GDM1 (cell line): ENCODE data around the gene CACNA1B.

Experiments
- DNase-seq: peaks from one replicate; lab custom pipeline; 2025; lab: John Stamatoyannopoulos, UW

Gene CACNA1B

DNA sequence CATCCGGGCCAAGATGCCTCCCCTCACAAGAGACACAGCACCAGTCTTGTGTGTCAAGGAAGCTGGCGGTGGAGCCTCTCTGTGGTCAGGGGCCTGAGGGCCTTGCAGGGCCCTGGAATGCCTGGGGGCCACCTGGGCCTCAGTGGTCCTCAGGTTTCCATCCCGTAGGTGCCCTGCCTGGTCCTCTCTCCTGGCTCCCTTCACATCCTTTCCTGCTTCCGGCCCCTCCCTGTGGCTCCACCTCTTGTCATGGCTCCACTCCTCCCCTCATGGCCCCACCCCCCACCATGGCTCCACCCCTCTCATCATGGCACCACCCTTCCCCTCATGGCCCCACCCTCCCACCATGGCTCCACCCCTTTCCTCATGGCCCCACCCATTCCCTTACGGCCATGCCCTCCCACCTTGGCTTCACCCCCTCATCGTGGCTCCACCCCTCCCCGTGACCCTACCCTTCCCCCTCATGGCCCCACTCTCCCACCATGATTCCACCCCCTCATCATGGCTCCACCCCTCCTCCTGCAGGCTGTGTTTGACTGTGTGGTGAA lies 175.8 kb downstream of the CACNA1B start:
- no peak for DNase-seq

DNA sequence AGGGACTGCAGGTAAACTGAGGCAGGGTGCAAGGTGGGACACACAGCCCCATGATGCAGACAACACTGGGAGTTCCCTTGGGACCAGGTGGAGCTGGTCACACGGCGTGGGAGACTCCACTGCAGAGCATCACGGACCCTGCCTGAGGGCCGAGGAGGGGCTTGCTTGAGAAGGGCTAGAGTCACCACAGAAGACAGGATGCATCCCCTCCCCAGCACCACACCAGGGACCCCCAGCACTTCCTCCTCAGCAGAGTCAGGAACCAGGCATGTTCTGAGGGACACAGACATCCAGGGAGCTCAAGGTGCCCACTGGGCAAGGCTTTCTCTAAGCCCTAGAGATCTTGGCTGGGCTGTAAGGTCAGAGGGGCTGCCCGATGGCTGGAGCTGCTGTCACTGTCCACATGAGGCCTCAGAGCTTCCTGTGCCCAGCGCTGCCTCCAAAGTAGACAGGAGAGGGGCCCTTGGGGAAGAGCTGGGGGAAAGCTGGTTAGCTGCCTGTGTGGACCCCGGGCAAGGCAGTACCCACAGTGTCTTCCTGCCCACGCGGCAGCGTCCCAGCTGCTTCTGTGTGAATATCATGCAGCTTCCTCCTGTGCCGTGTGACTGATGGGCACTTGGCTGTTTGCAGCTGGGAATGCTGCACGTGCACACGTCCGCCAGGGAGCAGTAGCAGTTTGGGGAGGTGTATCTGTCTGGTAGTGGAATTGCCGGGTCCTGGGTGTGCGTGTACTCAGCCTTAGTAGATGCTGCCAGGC lies 176.6 kb downstream of the CACNA1B start:
- DNase-seq = no peak

DNA sequence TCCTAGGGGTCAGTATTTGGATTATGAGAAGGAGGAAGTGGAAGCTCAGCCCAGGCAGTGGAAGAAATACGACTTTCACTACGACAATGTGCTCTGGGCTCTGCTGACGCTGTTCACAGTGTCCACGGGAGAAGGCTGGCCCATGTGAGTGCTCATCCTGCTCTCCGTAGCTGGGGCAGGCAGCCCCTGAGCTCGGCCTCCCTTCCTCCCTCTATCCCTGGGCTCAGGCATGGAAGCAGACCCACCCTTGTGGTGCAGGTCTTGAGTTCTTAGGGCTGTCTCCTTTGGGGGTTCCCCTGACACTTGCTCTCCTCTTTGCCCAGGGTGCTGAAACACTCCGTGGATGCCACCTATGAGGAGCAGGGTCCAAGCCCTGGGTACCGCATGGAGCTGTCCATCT lies 180.1 kb downstream of the CACNA1B start:
- DNase-seq = no peak

DNA sequence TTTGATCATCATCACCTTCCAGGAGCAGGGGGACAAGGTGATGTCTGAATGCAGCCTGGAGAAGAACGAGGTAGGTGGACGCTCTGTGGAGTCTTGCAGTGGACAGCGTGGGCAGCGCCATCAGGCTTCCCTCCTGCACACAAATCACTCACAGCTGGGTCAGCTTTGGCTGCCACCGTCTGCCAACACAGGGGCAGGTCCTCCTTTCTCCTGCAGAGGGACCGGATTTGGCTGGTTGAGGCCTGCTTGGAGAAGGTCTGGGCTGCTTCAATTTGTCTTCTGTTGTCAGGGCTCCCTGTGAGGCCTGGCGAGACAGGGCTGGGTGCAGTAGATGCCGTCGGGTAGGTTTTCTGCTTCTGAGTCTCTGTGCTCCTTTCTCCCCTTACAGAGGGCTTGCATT lies 180.6 kb downstream of the CACNA1B start:
- no peak for DNase-seq

DNA sequence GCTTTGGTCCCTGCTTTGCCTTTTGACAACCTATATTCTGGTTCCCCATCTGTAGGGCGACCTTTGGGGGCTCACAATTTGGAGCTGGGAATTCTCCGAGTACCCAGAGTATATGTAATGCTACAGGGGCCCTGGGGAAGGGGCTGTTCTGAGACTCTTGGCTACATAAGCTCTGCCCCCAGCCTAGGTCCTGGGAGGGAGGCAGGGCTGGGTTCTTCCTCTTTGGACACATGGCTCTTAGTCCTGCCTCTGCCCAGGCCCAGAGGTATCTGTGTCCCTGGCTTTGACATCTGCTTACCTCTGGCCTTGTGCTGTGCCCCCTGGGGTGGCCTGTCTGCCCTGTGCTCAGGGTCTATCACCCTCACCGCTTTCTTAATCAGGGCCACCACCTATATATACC lies 181.6 kb downstream of the CACNA1B start:
- DNase-seq = no peak

DNA sequence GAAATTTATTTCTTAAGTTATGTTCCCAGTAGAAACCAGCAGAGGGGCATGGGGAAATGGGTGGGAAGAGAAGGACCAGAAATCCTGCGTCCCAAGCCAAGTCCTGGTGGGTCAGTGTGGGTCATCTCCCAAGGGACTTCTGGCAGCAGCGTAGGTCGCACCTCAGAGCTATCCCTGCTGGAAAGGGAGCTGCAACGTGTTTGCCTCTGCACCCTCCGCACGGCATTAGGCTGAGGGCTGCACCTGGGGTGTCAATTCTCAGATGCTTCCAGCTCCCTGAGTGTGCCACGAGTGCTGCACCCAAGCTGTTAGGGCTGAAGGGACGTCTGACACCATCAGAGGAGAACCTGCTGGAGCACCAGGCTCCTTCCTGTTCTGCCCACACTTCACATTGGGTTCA lies 182.8 kb downstream of the CACNA1B start:
- DNase-seq = no peak

DNA sequence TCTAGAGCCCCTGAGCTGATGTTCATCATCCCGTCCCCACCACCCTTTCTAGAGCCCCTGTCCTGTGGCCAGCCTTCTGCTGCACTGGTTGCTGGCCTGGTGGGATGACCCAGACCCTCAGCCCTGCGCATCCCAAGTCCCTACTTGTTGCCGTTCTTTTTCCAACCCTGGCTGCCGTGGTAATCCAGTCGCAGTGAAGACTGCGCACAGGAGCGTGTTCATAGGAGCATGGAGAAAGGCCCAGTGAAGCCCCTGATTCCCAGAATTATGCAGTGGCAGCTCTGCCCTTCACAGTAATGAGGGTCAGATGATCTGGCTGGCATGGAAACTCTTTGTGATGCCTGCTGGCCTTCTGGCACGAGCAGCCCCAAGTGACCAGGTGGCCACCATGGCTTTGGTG lies 183.3 kb downstream of the CACNA1B start:
- DNase-seq = no peak

DNA sequence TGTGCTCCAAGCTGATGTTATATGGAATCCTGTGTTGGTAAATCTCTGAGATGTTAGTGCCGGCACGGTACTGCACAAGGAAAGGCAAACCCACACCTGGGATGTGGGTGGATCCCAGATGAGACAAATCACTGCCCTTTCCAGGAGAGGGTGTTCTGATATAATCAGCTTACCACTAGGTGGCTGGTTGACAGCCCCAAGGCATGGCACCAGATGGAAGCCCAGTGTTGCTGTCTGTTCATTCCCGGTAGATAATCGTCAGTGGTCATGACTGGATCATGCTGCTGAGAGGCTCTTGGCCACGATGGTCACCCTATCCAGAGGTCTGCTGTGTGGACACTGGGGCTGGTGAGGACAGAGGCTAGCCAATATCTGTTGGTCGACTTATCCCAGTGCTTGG lies 184.0 kb downstream of the CACNA1B start:
- no peak for DNase-seq

DNA sequence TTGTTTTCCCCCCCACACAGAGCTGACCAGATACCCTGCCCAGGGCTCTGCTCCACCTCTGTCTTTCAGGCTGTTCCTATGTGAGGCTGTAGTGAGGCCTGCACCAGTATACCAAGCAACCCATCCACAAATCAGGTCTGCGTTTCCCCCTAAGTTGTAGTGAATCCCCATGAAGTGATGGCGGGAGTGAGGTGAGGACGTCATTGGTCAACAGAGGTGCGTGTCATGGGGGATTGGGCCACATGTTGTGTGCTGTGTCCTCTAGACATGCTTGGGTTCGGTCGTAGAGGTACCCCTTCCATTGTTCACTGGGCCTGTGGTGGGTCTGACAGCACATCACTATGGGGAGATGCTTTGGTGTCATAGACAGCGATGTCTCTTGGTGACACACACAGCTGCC lies 184.6 kb downstream of the CACNA1B start:
- no peak for DNase-seq

DNA sequence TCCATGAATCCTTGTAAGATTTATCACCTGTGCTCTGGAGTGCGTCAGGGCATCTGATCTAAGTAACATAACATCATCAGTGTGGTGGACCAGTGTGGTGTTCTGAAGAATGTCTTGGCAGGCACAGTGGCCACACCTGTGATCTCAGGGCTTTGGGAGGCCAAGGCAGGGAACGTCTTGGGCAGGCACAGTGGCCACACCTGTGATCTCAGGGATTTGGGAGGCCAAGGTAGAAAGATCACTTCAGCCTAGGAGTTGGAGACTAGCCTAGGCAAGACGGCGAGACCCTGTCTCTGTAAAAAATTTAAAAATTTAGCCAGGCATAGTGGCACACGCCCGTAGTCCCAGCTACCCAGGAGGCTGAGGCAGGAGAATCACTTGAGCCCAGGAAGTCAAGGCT lies 185.5 kb downstream of the CACNA1B start:
- no peak for DNase-seq

DNA sequence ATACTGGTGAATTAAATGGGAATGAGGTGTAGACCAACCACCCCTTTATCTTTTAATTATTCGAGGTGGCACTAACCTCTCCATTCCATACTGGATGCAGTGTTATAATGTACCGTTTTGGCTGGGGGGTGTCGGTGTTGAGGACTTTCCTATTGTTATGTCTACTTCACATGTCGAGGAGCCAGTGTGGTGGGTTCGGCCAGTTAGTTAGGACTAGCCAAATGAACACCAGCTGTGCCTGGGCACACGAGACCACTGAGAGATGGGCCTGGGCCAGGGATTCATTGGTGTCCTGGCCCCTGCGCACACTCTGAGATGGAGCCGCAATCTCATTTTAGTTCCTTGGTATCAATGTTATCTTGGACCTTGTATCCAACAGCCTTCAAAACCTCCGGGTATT lies 186.2 kb downstream of the CACNA1B start:
- no peak for DNase-seq

DNA sequence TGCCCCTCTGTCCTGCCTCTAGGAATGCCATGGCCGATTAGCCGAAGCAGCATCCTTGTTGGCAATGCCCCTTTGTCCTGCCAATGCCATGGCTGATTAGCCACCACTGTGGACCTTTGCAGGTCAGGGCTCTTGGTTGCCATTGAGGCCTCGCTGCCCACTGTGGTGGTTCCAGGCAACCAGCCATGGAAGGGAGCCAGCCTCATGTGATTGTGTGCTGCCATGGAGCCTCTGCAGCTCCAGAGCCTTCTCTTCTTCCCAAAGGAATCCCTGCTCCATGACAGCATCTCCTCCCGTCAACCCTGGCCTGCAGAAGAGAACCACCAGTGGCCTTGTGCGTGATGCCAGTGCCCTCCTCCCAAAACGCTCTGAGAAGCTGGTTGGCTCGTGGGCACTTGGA lies 187.0 kb downstream of the CACNA1B start:
- DNase-seq = no peak

DNA sequence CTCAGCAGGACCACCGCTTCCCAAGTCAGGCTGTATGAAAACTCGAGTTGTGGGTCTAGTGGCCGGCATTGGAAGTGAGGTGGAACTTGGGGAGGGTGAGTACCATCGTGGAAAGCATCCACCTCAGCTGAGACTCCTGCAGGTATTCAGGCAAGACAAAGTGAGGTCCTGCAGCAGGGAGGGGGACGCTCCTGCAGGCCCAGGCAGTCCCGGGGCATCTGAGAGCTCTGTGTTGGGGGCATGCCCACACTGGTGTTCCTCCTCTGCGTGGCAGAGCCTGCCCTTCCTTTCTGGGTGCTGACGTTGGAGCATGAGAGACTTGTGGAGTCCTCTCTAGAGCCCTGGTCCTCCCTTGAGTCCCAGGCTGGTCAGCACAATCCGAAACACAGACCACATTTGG lies 187.7 kb downstream of the CACNA1B start:
- no peak for DNase-seq

DNA sequence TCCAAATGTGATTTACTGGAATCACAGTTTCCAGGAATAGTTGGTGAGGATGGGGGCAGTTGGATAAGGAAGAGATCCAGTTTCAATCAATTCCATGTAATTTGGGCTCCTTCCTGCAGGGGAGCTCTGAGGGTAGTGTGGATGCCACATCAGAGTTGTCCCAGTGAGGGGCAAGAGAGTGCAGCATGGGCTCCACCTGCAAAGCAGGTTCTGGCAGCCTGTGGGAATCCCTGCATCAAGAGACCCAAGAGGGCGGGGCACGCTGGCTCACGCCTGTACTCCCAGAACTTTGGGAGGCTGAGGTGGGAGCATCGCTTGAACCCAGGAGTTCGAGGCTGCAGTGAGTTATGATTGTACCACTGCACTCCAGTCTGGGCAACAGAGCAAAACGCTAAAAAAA lies 188.5 kb downstream of the CACNA1B start:
- DNase-seq = no peak

DNA sequence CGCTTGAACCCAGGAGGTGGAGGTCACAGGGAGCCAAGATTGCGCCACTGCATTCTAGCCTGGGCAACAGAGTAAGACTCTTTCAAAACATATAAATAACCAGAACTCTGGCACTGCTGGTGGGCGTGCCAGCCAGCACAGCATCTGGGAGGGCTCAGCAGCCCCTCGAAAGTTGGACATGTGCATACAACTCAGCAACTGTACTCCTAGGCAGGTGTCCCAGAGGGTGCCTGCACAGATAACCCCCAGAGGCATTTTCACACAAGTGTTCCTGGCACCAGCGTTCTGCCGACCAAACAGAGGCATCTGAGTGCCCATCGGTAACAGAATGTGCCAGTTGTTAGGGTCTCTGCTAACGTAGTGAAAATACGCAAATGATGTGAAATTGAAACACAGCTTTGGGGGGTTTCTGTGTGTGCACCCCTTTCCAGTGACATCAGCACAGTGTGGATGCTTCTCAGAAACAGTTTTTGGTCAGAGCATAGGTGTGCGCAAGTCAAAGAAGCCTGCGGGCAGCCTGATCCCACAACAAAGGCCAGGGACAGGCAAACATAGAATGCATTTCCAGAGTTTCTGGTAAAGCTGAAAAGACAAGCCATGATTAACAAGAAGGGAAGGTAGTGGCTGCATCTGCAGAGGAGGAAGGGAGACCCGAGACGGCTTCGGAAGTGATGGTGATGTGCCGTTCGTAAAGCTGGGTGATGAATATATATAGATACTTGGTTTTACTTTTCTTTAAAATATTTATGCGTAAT lies 190.2 kb downstream of the CACNA1B start:
- no peak for DNase-seq

DNA sequence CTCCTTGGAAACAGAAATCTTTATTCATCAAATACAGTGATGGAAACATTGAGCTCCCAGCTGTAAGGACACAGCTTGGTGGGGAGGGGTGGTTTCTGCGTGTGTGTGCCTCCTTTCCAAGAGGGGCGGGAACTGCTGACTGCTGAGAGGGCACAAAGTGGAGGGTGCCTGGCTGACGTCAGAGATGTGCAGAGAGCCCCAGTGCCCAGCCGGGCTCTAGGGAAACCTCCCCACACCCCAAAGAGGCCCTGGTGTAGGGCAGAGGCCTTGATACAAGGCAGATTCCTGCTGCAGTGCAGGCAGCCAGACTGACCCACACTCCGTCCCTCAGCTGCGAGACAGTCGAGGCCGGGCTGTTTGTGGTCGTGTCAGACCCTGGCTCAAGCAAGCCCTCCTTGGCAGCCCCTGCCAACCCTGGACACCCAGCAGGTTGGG lies 191.0 kb downstream of the CACNA1B start:
- DNase-seq = no peak

DNA sequence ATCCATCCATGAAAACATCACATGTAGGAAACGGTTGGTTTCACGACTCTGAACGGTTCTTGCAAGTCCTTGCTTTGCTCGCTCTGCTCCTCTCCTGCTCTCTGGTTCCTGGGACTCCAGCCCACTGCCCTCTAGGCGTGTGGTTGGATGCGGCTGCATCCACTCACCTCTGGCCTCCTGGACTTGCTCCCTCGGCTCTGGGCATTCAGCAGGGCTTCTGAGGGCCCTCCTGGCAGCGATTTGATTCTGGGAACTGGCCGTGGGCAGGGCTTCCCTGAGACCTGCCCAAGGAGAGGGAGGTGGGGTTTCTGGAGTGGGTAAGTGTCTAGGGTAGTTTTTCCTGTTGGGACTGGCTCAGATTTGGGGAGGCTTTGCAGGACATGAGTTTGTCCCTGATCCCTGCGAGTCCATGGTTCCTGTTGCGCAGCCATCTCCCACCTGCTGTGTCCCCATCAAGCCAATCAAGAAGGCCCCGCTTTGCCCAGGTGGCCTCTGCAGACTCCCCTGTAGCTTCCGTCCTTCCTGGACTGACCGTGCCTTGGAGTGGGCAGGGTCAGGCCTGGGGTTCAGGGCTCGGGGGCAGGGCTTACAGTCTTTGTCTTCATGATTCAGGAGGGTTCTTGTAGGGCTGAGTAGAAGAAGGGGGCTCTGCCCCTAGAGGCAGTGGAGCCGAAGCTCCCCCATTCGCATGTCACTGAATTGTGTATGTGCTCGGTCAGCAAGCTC lies 192.3 kb downstream of the CACNA1B start:
- no peak for DNase-seq

DNA sequence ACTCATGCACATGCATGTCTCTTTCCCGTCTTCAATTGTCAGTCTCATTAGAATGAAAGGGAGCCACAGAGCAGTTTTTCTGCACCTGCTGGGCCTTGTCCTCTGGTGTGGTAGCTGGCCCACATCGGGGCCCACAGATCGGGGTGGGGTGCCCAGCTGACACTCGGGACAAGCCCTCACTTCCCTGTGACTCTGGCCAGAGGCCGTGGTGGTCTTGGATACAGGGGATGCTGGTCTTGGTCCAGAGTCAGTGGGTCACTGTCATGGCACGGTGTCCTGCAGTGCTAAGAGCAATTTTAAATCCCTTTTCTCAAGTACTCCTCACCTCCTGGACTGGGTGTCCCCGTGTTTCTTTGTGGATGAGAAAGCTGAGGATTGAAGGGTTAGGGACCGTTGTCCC lies 193.2 kb downstream of the CACNA1B start:
- no peak for DNase-seq

DNA sequence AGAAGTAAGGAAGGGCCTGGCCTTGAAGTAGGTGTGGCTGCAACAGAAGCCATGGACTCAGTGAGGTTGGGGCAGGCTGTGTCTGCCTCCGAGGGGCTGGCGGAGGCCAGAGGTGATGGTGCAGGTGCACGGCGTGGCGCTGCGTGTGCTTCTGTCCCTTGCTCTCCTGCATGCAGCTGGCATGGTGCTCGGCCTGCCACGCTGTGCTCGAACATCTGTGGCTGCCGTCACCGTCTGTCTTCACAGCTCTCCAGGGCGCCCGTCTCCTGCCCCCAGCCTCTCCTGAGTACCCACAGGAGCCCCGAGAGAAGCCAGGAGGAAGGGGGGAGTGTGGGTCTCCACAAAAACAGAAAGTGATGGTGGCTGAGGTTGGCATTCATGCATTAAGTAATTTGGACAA lies 193.7 kb downstream of the CACNA1B start:
- no peak for DNase-seq

DNA sequence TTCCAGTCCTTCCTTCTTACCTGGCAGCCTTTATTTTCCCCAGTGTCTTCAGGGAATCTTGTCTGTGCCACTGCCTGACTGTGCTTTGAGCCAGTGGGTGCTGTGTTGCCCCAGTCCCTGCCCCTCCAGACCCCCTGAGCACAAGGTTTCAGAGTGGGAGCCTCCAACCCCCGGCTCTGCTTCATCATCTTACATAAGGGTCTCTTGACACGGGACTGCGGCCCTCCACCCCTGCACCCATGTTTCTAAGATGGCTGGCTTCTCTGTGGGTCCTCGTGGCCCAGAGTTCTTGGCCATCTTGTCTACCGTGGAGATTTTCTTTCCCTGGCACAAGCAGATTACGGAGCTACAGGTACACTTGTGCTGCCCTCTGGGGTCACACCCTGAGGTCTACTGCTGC lies 194.1 kb downstream of the CACNA1B start:
- DNase-seq = no peak

DNA sequence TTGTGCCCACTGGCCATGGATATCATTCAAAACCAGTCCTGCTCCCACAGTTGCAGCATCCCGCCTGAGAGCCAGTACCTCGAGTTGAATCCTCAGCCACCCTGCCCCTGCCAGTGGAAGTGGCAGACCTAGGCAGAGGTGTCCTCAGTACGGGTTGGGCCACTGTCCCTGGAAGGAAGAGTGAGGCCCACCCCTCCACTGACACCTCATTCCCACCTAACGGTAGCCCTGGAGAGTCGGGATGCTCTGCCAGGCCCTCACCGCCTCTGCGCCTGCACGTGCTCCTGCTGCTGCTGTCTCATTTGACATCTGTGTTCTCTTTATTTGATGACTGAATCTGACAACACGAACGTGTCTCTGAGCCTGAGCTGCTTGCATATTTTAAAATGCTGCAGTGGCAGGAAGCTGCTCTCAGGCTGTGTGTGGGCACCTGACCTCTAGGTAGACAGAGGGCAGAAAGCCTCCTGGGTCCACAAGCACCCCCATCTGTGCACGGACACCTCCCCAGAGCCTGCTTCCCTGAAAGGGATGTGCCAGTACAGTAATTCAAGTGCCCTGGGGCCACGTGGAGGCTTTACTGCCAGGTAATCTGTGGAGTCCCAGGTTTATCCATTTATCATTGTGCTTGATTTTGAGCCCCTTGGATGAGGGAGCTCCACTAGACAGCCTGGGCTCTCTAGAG lies 194.7 kb downstream of the CACNA1B start:
- no peak for DNase-seq

DNA sequence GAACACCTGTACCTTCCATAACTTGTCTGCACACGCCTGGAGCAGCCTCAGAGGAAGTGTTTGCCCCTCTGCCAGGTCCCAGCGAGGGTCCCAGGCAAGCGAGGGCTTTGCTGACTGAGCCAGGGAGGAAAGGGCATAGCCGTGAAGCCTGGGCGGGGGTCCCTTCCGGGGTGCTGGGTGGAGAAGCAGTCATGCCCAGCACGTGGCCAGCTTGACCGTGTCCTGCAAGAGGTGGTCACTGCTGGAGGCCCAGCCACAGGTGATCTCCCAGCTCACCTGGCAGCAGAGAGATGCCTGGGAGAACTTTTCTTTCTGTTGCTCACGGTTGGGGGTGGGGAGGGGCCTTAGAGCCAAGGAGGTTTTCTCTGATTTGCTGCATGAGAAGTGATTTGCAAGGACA lies 195.3 kb downstream of the CACNA1B start:
- no peak for DNase-seq
